K562 (cell line): Measurements from ENCODE around the gene TMEM95. TPM values are rescaled to one million over a fixed set of nuclear protein-coding genes. Genes with fewer than 3 reads are reported as not detected.
A peak's percentile ranks its signal among the peaks of the same experiment; 100 is the strongest.

Source experiments
- ATAC-seq: fragments of 200-7000 bp; cut with Tn5 transposase; 3 replicates; pipeline ENCODE4 v1.9.1; 2020; ENCODE audit warnings: moderate library complexity
- BruUV-seq: library from RNA; stranded (reverse); fragments of 400-500 nt; replicated peaks from 2 replicates; lab custom pipeline; 2021; lab: Mats Ljungman, UMichigan
- CTCF ChIA-PET: fragments of 300-600 bp; formaldehyde crosslinking; extraction: SDS; loops from one replicate; lab custom pipeline; 2021; ENCODE audit warnings: low intra/inter-chr PET ratio; lab: Yijun Ruan, JAX
- POLR2A ChIA-PET: fragments of 300-600, 350-650 bp; sonication (Branson Sonifier 250); formaldehyde crosslinking; extraction: SDS; loops from one replicate; lab custom pipeline; 2021; ENCODE audit warnings: antibody characterized with exemption, inconsistent platforms; lab: Yijun Ruan, JAX
- DNase-seq, 4 experiments: peaks; one replicate each; pipeline versions ENCODE4 v3.0.0 to v3.0.0-alpha.2; 2011 to 2018; ENCODE audit warnings: low spot score in 3 of 4, mixed read lengths in 3 of 4; ENCODE audit errors: extremely low read depth in 1 of 4
- FAIRE-seq: peaks from 2 replicates; lab custom pipeline; 2011; peaks lifted over from hg19 to GRCh38; lab: Jason Lieb, UNC
- H2AFZ ChIP-seq: 2 replicates; pipeline ENCODE4 v1.6.0; 2011; ENCODE audit warnings: low read depth, low read length, control low read depth, inconsistent platforms
- H3K27ac ChIP-seq: fragments of 200-600 bp; 3 replicates; pipeline ENCODE4 v1.8.0; 2011; ENCODE audit warnings: low read depth, mild to moderate bottlenecking, control low read depth, inconsistent platforms, low read length, moderate library complexity, mixed read lengths; ENCODE audit errors: extremely low read depth
- H3K27me3 ChIP-seq, 2 experiments: fragments of 300-600 bp in 1 of 2; 2 replicates in 1 of 2; 3 replicates in 1 of 2; pipeline versions ENCODE4 v1.6.0 to v1.8.0; 2011; ENCODE audit warnings: inconsistent platforms in 2 of 2, low read length in 2 of 2, mild to moderate bottlenecking in 1 of 2, mixed read lengths in 1 of 2, moderate library complexity in 1 of 2; ENCODE audit not compliant: control insufficient read depth in 2 of 2, insufficient read depth in 2 of 2
- H3K36me3 ChIP-seq: fragments of 300-600 bp; 3 replicates; pipeline ENCODE4 v1.8.0; 2011; ENCODE audit warnings: mild to moderate bottlenecking, low read length, inconsistent platforms; ENCODE audit not compliant: control insufficient read depth, insufficient read depth
- H3K4me1 ChIP-seq, 2 experiments: fragments of 200-600 bp in 1 of 2; replicated peaks in 1 of 2; 2 replicates in 1 of 2; 3 replicates in 1 of 2; pipeline versions ENCODE4 v1.5.1 to v1.8.0; 2011; ENCODE audit warnings: inconsistent platforms in 2 of 2, low read length in 2 of 2, mild to moderate bottlenecking in 1 of 2, mixed read lengths in 1 of 2, moderate library complexity in 1 of 2; ENCODE audit not compliant: control insufficient read depth in 2 of 2, insufficient read depth in 2 of 2
- H3K4me2 ChIP-seq: 2 replicates; pipeline ENCODE4 v1.6.1; 2011; ENCODE audit warnings: low read length, control low read depth, inconsistent platforms, mixed read lengths; ENCODE audit not compliant: insufficient read depth
- H3K4me3 ChIP-seq: fragments of 200-600 bp; sonication (generic), shearing (Covaris generic); 2 replicates; pipeline ENCODE4 v1.5.1; 2016; ENCODE audit warnings: control low read depth, inconsistent platforms
- H3K79me2 ChIP-seq: fragments of 200-600 bp; 3 replicates; pipeline ENCODE4 v1.8.0; 2011; ENCODE audit warnings: low read length, inconsistent platforms; ENCODE audit not compliant: control insufficient read depth, insufficient read depth
- H3K9ac ChIP-seq, 2 experiments: 2 replicates each; pipeline versions ENCODE4 v1.6.0 to v1.6.1; 2011; ENCODE audit warnings: low read depth in 2 of 2, low read length in 2 of 2, control low read depth in 1 of 2, inconsistent platforms in 1 of 2, mild to moderate bottlenecking in 1 of 2, mixed read lengths in 1 of 2; ENCODE audit not compliant: insufficient read depth in 1 of 2
- H3K9me1 ChIP-seq: one replicate; pipeline ENCODE4 v1.6.0; 2011; ENCODE audit warnings: inconsistent platforms, mild to moderate bottlenecking, low read length, moderate library complexity; ENCODE audit not compliant: control insufficient read depth, insufficient read depth
- H3K9me3 ChIP-seq: replicated peaks from 2 replicates; pipeline ENCODE4 v1.5.1; 2011; ENCODE audit warnings: low read depth, low read length, inconsistent platforms; ENCODE audit not compliant: control insufficient read depth, insufficient read depth
- H4K20me1 ChIP-seq: replicated peaks from 2 replicates; pipeline ENCODE4 v1.6.1; 2011; ENCODE audit warnings: low read length, inconsistent platforms, mixed read lengths; ENCODE audit not compliant: control insufficient read depth, insufficient read depth
- AFF1 ChIP-seq, 2 experiments: fragments of 450-650 bp; IDR thresholded peaks; 2 replicates each; pipeline ENCODE4 v1.6.1; 2018; ENCODE audit warnings: mild to moderate bottlenecking in 2 of 2, low read depth in 1 of 2; ENCODE audit not compliant: partially characterized antibody in 2 of 2
- BRD4 ChIP-seq: fragments of 200-600 bp; sonication (generic); IDR thresholded peaks from 2 replicates; pipeline ENCODE4 v1.6.1; 2017; ENCODE audit warnings: inconsistent platforms
- WGBS: fragments of 100-300 bp; shearing (Covaris generic); methylation state at CpG from one replicate; pipeline ENCODE4 v1.1.6; 2016; ENCODE audit warnings: low coverage, mixed read lengths; ENCODE audit not compliant: insufficient coverage; ENCODE audit errors: missing lambda C conversion rate; 5-methylcytosine and 5-hydroxymethylcytosine counted together
- in situ Hi-C: fragments of 300-500 bp; cut with MboI; formaldehyde crosslinking; loops from 4 replicates; pipeline ENCODE4 v1.15.0; 2018; ENCODE audit warnings: inconsistent platforms, mixed read lengths
- intact Hi-C: fragments of 100-400 bp; cut with micrococcal nuclease; formaldehyde crosslinking; loops from 2 replicates; pipeline ENCODE4 v1.14.2; 2022
- polyA plus RNA-seq, 8 experiments: library from polyadenylated mRNA; depleted of rRNA in 4 of 8; stranded (reverse) in 5 of 8; unstranded in 3 of 8; fragments of >200 nt; fragmentation: Nextera tagmentation in 2 of 8; fragmentation: Illumina TruSeq in 1 of 8; extraction: Ambion mirVana in 2 of 8; extraction: Trizol in 1 of 8; gene quantifications; 2 replicates each; pipeline versions ENCODE4 v1.2.1 to v1.2.3, GENCODE V29; 2011 to 2014; ENCODE audit warnings: inconsistent platforms in 1 of 8, missing spikeins in 1 of 8
- total RNA-seq, 7 experiments: library from RNA; depleted of rRNA in 6 of 7; stranded (reverse); fragments of >200 nt in 6 of 7; fragmentation: Illumina TruSeq in 2 of 7; extraction: Trizol in 2 of 7; gene quantifications; 2 replicates each; pipeline versions ENCODE4 v1.2.1 to v1.2.3, GENCODE V29; 2011 to 2021; ENCODE audit warnings: low replicate concordance in 1 of 7
- TF ChIP-seq, protein P1 (sequence below): fragments of 450-650 bp; IDR thresholded peaks from 2 replicates; pipeline ENCODE4 v1.6.1; 2016

Gene TMEM95
- total and polyA plus RNA-seq, 9 of the 15 experiments (the other 6 are each of a cell fraction or from before 2014, with no cell fraction given), result not detected

GRCh38 chr17:7326186-7326585, 28.8 kb upstream of the TMEM95 start (continued):
- TF ChIP-seq AFF1 (IDR thresholded peaks at IDR 0.05; ENCODE audit: low read depth in 1 of 2, partially characterized antibody in 2 of 2), result no peak

GRCh38 chr17:7327056-7327455, 27.9 kb upstream of the TMEM95 start:
- no peak overlapping the region for H3K27ac ChIP-seq
- H3K4me3 ChIP-seq, result no peak overlapping the region
- H3K4me1 ChIP-seq, result peaks cover 7 to 38% of the 10 kb centered on the region in 2 experiments
- H3K36me3 ChIP-seq, result peaks cover 45% of the 10 kb centered on the region; the same call in 2 of the 3 replicates
- H3K27me3 ChIP-seq, result no peaks in the 10 kb centered on the region
- ChIA-PET POLR2A (interaction anchor here (0.6 kb wide), 1 partner anchor 487 kb away, joined by 3 read pairs; no protein-coding TSS in a partner anchor), CTCF (no interaction called here)
- TF ChIP-seq, protein P1, sequence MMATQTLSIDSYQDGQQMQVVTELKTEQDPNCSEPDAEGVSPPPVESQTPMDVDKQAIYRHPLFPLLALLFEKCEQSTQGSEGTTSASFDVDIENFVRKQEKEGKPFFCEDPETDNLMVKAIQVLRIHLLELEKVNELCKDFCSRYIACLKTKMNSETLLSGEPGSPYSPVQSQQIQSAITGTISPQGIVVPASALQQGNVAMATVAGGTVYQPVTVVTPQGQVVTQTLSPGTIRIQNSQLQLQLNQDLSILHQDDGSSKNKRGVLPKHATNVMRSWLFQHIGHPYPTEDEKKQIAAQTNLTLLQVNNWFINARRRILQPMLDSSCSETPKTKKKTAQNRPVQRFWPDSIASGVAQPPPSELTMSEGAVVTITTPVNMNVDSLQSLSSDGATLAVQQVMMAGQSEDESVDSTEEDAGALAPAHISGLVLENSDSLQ, result no peak
- no peak for TF ChIP-seq BRD4
- DNase-seq, result no peak
- no peaks in the 10 kb centered on the region for H3K9me1 ChIP-seq
- H3K9me3 ChIP-seq, result no peaks in the 10 kb centered on the region
- in situ Hi-C loops, result no loop called here
- peak overlapping the region in 1 of 2 experiments; percentile 35; a peak in 1 of 4 replicates for H3K9ac ChIP-seq
- H3K4me2 ChIP-seq, result no peak overlapping the region
- ATAC-seq, result no peak
- no peaks in the 10 kb centered on the region for H4K20me1 ChIP-seq
- H2AFZ ChIP-seq, result no peak overlapping the region
- intact Hi-C loops, result no loop called here
- BruUV-seq, result no TSS peak
- FAIRE-seq, result no peak
- H3K79me2 ChIP-seq, result peaks cover 16% of the 10 kb centered on the region
- 100% methylated on average over 2 of the region's 7 CpGs for WGBS
